Brain microvascular endothelial cell (primary cell): ENCODE measurements around the gene ADAM23.

Experiments
- DNase-seq: peaks from one replicate; pipeline ENCODE4 v3.0.0-alpha.2; 2020
- H3K27ac ChIP-seq: fragments of 250-450 bp; sonication (Bioruptor Pico); 2 replicates; pipeline ENCODE4 v1.5.1; 2020; ENCODE audit warnings: mild to moderate bottlenecking, moderate library complexity
- H3K27me3 ChIP-seq: fragments of 250-450 bp; sonication (Bioruptor Pico); replicated peaks from 2 replicates; pipeline ENCODE4 v1.5.1; 2020; ENCODE audit warnings: mild to moderate bottlenecking
- H3K36me3 ChIP-seq: fragments of 250-450 bp; sonication (Bioruptor Pico); replicated peaks from 2 replicates; pipeline ENCODE4 v1.5.1; 2020; ENCODE audit warnings: mild to moderate bottlenecking
- H3K4me3 ChIP-seq: 2 replicates; pipeline ENCODE4 v1.5.1; 2011; ENCODE audit warnings: low read depth, mild to moderate bottlenecking, control low read depth, low read length, moderate library complexity
- in situ Hi-C: cut with HindIII; loops from 2 replicates; pipeline ENCODE4 v1.10.0; 2017; ENCODE audit warnings: low sequenced_read_pairs, low pct_ligation_motif_present
- TF ChIP-seq, protein P1 (sequence below): IDR thresholded peaks from 2 replicates; pipeline ENCODE4 v1.5.1; 2011; ENCODE audit warnings: low read depth, mild to moderate bottlenecking, moderate library complexity, low read length, control low read depth, inconsistent platforms; ENCODE audit errors: missing control alignments

ADAM23 gene

DNA sequence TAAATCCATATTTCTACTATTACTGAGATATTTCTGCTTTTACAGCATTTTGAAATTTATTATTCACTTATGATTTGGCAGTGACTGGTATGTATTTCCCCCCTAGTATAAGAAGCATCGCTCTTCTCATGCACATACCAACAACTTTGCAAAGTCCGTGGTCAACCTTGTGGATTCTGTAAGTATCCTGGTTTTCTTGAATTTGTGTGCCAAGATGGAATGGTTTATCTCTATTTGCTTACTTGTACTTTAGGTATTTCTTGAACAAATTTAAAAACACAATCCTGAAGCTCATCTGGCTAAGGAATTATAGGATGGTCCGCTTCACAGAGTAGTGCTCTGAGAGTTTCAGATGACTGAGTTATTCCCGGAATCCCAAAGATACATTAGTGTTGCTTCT, 114.0 kb downstream of the ADAM23 start:
- Histone ChIP-seq H3K4me3 (no peak overlapping the region), H3K36me3 (no peaks in the 10 kb centered on the region), H3K27me3 (no peaks in the 10 kb centered on the region), H3K27ac (no peak overlapping the region)
- TF ChIP-seq, protein P1, sequence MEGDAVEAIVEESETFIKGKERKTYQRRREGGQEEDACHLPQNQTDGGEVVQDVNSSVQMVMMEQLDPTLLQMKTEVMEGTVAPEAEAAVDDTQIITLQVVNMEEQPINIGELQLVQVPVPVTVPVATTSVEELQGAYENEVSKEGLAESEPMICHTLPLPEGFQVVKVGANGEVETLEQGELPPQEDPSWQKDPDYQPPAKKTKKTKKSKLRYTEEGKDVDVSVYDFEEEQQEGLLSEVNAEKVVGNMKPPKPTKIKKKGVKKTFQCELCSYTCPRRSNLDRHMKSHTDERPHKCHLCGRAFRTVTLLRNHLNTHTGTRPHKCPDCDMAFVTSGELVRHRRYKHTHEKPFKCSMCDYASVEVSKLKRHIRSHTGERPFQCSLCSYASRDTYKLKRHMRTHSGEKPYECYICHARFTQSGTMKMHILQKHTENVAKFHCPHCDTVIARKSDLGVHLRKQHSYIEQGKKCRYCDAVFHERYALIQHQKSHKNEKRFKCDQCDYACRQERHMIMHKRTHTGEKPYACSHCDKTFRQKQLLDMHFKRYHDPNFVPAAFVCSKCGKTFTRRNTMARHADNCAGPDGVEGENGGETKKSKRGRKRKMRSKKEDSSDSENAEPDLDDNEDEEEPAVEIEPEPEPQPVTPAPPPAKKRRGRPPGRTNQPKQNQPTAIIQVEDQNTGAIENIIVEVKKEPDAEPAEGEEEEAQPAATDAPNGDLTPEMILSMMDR, result no peak
- in situ Hi-C loops, result no loop called here
- DNase-seq, result no peak

DNA sequence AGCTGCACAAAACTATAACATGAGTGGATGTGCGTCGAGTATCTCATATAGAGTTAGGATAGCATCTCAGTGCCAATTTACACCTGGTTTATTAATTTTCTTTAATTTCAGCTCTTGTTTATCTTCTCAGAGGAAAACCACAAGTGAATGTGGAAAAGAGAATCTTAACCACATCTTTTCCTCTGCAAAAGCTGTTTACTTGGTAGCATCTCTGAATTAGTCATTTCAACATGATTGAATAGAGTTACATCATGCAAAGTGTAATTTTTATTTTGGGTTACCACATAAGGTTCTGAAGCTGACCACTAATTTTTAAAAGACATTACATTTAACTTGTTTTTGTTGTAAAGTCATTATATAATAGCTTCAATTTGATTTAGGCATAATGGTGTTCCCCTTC, 115.2 kb downstream of the ADAM23 start:
- no peaks in the 10 kb centered on the region for H3K36me3 ChIP-seq
- H3K4me3 ChIP-seq, result no peak overlapping the region
- H3K27me3 ChIP-seq, result no peaks in the 10 kb centered on the region
- no peak overlapping the region for H3K27ac ChIP-seq
- in situ Hi-C loops, result no loop called here
- TF ChIP-seq, protein P1, result no peak
- DNase-seq, result no peak

DNA sequence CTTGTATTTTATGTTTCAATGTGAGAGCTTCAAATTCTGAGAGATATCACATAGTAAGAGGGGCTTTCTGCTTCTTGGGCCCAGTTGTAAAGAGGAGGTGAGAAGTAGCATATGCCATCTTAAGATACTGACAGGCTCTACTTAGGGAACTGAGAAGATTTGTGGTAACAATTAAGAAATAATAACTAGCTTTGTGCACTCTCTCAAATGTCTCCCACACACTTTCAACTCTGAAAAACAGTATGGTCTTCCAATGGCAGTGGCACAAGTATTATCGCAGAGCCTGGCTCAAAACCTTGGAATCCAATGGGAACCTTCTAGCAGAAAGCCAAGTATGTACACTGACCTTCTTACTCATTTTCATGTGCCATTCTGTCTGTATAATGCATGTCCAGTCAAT, 118.6 kb downstream of the ADAM23 start:
- peak; percentile 11 for DNase-seq

DNA sequence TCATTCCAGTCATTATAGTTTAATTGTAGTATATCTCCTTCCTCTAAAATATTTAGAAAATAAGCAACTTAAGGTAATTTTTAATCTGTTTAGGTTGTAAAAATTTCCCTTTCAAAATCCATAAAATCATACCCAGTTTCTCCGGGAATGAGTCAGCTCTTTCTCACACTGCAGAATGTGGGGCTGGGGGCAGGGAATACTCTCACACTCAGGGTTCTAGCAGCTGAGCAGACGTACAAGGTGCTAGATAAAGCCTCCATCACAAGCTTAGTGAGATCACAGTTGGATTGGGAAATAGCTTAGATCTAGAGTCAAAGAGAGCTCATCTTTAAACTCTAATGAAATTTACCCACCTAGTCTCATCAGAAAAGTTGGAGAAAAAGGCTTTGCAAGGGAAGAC, 119.0 kb downstream of the ADAM23 start:
- H3K27me3 ChIP-seq, result no peaks in the 10 kb centered on the region
- no peak overlapping the region for H3K27ac ChIP-seq
- TF ChIP-seq, protein P1, result no peak
- peak; percentile 45 for DNase-seq
- H3K4me3 ChIP-seq, result no peak overlapping the region
- in situ Hi-C loops, result no loop called here
- H3K36me3 ChIP-seq, result no peaks in the 10 kb centered on the region

More for the DNA sequence above, 118.6 kb downstream of the ADAM23 start:
- no peaks in the 10 kb centered on the region for H3K27me3 ChIP-seq
- TF ChIP-seq, protein P1, result no peak
- no peak overlapping the region for H3K4me3 ChIP-seq
- in situ Hi-C loops, result no loop called here
- no peak overlapping the region for H3K27ac ChIP-seq
- no peaks in the 10 kb centered on the region for H3K36me3 ChIP-seq

DNA sequence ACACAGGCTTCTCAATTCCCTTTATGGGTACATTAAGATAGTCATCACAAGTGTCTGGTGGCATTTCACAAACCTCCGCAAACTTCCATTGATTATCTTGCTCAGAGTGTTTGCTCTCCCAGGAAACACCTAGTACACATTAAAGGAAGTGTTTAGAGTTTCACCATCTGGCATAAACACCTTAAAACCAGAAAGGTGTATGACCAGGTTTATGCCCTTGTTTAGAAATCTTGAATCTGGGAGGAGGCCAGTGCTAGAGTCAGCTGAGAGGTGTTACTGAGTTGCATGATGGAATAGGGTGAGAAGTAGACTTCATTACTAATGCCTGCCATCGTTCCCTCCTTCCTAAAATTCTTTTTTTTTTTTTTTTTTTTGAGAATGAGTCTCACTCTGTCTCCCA, 120.0 kb downstream of the ADAM23 start:
- no peak overlapping the region for H3K27ac ChIP-seq
- H3K4me3 ChIP-seq, result no peak overlapping the region
- no peak for DNase-seq
- no peaks in the 10 kb centered on the region for H3K36me3 ChIP-seq
- no peaks in the 10 kb centered on the region for H3K27me3 ChIP-seq
- in situ Hi-C loops, result no loop called here
- TF ChIP-seq, protein P1, result no peak

DNA sequence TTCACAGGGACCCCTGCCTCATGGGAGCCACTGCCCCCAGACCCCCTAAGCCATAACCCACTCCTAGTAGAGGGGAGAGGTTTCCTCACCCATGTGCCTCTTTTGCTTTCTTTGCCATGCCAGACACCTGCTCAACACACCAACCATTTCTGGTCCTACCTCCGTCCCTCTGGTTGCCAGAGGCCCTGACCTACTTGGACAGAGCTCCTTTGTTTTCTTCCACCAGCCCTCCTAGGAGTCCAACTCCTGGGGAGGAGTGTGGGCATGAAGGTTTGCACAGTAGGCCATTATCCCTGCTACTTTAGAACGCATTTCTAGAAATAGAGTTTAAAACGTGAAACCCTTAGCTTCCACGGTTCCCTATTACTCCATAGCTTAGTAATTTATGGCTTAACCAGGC, 122.3 kb downstream of the ADAM23 start:
- TF ChIP-seq, protein P1, result no peak

More for the DNA sequence above, 122.3 kb downstream of the ADAM23 start:
- no peak for DNase-seq
- Histone ChIP-seq H3K27me3 (no peaks in the 10 kb centered on the region), H3K36me3 (no peaks in the 10 kb centered on the region), H3K27ac (no peak overlapping the region), H3K4me3 (no peak overlapping the region)
- in situ Hi-C loops, result no loop called here
